ENCODE data around the gene CDSN.

The CDSN gene

DNA sequence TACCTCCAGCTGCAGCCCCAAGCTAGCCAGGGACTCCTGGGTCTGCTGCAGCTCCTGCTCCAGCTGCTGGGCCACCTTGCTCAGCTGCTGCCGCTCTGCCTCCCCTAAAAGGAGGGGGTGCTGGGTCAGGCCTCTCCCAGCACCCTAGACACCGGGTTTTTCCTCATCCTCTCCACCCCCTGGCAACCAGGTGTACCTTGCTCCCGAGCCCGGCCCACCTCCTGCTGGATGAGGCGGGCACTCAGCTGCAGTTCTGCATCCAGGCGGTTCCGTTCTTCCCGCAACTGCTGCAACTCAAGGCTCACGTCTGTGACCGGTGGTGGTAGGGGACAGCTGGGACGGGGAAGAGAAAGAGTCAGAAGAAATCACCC is 24.7 kb upstream of the CDSN start:
- DNase-seq = no peak

DNA sequence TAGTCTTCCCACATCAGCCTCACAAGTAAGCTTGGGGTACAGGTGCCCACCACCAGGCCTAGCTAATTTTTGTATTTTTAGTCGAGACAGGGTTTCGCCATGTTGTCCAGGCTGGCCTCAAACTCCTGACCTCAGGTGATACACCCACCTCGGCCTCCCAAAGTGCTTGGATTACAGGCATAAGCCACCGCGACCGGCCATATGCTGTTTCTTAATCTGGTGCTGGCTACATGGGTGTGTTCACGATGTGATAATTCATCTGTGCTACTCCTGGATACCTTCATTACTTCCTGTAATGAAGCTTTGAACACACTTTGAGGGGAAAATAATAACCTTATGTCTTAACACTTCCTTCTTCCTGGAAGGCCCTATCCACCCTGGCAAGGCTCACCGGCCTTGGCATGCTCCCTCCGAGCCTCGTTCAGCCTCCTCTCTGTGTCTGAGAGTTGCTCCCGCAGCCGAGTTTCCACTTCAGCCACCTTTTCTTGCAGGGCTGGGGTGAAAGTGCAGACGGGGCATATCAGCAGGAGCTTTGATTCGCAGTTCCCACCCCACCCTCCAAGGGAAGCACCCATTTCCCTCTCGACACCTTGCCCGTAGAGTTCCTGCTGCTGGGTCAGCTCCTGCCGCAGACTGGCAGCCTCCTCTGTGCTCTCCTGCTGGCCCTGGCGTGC is 24.2 kb upstream of the CDSN start:
- DNase-seq = no peak

DNA sequence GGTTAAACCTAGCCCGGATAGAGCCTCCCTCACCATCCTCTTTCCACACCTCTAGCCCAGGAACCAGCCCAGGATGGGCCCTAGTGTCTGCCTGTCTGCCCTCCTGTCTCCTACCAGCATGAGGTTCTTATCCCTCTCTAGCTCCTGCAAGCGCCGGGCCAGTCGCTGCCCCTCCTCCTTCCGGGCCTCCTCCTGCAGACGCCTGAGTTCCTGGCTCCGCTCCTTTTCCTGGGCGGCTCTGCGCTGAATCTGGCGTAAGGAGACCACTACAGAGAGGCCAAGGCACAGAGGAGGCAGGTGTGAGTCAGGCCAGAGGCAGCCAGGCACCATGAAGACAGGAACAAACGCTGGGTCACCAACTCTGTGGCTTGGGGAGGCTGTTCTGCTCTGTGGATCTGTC is 22.9 kb upstream of the CDSN start:
- DNase-seq = no peak

DNA sequence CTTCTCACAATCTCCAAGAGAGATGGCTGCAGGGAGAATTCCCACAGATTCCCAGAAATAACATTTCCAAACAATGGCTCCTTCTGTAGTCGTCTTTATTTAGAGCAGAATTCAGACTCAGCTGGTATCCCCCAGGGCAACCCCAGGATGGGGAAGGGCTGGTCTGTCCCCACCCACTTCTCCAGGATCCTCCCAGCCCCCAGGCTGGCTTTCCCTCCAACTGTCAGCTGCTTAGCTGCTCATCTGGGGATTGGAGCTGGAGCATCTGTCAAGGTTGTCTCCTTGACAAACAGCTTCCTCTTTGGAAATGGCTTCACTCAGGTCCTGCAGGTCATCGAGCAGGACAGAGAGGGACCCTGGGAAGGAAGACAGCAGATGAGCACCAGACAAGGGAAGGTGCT is 22.1 kb upstream of the CDSN start:
- DNase-seq = no peak

DNA sequence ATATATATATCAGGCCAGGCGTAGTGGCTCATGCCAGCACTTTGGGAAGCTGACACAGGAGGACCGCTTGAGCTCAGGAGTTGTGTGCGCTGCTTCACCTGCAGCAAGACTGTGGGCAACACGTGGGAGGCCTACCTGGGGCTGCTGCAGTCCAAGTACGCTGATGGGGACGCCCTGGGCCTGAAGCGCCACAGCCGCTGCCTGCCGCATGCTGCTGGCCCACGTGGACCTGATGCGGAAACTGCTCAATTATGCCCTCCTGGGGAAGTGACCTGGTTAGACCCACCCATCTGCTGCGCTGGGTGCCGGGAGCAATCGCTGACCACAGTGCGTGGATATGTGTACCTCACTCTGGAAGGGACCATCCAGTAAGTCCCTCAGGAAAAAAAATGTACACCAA is 20.4 kb upstream of the CDSN start:
- no peak for DNase-seq

DNA sequence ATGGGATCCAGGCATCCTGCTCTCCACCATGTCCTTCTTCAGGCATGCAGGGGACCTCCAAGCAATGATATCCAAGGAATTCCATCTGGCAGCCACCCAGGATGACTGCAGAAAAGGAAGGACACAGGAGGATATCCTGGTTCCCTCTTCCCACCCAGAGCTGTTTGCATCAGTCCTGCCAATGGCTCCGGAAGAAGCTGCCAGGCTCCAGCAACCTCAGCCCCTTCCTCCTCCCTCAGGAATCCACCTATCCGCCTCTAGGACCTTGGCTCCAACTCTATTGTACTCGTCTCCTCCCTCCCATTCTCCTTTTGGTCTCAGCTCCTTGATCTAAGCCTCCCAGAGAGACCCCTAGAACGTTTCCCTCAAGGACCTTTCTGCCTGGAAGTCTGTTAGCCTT is 19.4 kb upstream of the CDSN start:
- DNase-seq = no peak

DNA sequence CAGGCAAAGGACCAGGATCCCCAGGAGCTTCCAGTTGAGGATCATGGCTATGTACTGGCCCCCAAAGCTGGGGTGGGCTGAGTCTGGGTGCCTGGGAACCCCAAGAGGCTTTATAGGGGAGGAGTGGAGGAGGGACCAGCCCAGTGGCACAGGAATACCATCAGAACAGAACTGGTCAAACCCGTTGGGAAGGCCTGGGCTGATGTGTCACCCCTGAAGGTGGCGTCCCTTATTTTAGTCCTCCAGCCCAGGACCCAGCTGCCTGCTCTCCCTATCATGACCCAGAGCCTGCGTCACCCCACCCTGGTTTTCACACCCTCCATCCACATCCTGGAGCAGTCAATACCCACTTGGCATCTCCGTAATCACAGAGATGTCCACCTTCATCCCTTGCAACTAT is 18.7 kb upstream of the CDSN start, which contains the start of gene PSORS1C2:
PSORS1C2 (minus strand) TSS at position 85 of the 400 bp plus-strand sequence; CDS start at position 45, 40 bp downstream.
- DNase-seq = no peak

DNA sequence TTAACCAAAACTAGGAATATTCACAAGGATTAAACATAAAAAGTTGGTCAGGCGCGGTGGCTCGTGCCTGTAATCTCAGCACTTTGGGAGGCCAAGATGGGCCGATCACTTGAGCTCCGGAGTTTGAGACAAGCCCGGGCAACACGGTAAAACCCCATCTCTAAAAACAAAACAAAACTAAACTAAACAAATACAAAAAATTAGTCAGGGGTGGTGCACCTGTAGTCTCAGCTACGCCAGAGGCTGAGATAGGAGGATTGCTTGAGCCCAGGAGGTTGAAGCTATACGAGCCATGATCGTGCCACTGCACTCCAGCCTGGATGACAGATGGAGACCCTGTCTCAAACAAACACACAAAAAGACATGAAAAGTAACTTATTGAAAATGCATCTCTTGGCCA is 15.5 kb upstream of the CDSN start:
- DNase-seq = no peak

DNA sequence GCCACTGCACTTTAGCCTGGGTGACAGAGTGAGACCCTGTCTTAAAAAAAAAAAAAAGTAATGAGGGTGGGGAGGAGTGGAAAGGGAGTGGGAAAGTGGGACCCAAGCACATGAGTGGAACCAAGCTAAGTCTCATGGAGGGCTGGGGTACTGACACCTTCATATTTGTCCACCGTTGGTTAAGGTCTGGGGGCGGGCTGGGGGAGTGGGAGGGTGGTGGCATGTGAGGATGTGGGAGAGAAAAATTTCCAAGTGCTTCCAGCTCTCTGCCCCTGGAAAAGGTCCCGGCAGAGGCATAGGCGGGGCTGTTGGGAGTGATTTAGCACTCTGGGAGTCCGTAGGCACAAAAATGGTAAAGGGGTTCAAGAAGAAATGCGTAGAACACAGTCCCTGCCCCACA is 12.6 kb upstream of the CDSN start:
- DNase-seq = no peak

DNA sequence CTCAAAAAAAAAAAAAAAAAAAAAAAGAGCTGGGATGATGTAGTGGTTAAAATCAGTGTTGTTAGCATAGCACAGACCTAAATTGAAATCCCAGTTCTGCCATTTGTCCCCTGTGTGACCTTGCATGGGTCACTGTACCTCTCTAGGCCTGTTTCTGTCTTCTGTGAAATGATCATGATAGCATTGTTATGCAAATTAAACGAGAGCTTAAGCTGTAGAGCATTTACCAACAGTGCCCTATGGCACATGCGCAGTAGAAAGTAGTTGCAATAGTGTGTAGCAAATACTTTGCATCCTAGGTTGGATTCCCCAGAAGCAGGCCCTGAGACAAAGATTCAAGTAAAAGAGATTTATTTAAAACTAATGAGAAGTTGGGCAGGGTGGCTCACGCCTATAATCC is 11.3 kb upstream of the CDSN start:
- no peak for DNase-seq

DNA sequence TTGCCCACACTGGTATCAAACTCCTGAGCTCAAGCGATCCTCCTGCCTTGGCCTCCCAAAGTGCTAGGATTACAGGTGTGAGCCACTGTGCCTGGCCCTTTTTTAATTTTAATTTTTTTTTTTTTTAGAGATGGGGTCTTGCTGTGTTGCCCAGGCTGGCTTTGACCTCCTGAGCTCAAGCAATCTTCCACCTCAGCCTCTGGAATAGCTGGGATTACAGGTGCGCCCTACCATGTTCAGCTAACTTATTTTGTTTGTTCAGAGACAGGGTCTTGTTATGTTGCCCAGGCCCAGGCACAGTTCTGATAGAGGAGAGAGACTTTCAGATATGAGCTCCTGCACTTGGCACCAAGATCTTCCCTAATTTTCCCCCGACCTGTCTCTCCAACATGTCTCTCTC is 10.5 kb upstream of the CDSN start:
- DNase-seq = no peak

DNA sequence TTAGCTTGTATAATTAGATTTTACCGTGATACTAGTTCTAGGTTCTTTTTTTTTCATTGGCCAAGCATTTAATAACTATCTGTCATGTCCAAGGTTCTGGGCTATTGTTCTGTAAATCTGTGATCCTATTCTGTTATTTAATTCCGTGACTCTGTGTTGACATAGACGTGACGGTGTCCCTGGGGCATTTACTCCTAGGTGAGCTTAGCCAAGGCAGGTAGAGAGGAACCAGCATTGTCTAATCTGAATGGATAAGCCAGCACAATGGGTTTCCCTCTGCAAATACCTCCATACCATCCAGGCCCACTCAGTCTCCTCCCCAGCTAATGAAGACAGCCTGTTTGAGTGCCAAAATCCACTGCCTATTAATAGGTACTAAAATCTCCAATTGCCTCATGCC is 8.9 kb upstream of the CDSN start:
- DNase-seq = no peak

DNA sequence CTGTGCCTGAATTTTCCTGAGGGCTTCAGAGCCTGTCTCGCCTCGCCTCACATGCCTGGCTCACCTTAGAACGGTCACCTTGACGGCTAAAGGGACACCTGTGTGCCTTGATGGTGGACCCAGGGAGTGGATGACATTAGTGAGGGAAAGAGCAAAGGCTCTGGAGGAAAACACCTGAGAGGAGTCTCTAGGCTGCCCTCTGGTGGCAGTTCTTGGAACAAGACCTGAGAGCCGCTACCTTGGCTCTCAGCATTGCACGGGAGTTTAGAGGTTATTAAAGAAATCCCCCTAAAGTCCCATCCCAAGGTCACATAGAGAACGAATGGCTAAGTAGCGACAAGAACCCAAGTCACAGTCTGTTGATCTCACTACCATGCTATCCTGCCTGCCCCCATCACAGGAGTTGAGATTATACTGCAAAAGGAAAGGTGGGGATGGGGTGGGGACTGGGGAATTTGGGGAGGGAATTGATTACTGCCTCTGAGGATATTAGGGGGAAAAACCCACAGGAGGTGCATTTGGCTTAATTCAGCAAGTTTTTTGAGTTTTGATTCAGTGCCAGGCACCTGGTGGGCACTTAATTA is 7.9 kb upstream of the CDSN start:
- DNase-seq = no peak

DNA sequence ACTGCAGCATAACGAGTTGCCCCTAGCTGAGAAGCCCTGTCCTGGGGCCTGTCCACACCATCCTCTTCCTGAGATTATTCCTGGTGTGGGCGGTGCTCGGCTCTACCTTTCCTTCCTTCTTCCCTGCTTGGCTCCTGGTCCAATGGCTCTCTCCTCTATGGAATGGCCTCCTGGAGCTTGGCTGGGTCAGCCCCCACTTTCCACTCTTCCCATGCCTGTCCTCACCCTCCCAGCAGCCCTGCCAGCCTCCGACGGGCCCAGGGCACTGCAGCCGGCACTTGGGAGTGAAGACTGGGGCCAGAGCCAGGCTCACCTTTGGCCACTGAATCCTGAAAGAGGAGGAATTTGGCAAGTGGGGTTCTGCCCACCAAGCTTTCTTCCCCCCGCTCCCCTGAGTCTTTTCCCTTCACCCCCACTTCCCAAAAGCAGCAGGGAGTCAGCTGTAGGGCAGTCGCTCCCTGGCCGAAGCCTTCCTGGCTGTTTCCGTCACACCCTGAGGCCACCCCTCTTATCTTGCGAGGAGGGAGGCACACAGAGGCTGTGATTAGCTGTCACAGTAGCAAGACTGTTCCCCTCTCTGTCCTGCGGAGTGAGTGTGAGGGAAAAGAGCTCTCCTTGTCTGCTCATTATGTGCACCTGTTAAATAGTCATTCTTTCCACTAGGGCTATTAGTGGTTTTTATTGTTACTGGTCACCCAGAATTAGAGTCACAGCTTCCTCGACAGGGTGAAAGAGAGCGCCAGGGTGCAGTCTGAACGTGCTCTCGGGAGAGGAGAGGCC is 6.3 kb upstream of the CDSN start:
- no peak for DNase-seq

DNA sequence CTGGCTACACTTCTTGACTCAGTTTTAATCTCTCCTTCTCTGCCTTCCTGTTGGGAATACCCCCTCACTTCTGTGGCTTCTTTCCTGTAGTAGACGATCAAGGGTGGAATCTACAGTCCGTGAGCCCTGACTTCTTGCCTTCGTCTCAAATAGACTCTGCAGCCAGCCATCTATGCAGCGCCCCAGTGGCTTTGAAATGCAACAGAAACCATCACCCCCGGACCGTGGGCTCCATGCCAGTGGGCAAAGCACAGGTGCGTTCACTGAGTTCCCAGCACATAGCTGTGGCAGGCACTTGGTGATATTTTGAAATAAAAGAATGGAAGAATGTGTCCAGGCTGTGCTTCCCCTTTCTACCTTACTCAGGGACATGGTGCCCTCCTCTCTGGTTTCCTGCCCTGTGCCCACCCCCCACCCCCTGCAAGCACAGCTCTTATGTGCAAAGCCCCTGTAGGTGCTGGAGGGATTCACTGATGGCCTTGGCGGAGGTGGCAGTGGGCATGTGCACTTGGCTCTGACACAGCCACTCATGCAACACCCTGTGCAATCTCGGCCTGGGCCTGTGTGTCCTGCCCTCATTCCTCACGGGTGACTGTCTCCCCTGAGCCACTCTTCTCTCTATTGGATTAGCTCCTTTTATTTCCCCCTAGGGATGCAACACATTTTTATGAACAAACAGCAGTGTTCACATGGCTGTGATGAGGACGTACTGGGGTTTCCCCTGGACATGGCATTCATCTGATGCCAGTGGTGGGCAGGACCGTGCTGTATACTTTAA is 5.5 kb upstream of the CDSN start:
- DNase-seq = no peak

DNA sequence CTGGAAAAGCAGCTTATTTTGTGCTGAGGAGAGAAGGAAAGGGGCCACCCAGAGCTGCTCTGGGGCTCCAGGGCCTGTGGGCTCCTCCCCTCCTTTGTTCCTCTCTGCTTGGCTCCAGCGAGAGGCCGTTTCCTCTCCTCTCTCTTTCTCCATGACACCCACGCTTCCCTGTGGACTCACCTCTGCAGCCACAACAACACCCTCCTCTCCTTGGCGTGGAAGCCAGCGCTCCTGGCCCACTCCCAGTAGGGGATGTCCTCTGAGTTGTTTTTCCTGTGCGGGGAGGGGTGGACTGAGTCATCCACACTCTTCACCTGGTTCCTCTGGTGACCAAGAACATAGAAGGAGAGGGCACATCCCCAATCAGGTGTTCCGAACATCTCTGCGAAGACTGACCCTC is 4.9 kb upstream of the CDSN start:
- DNase-seq = no peak

DNA sequence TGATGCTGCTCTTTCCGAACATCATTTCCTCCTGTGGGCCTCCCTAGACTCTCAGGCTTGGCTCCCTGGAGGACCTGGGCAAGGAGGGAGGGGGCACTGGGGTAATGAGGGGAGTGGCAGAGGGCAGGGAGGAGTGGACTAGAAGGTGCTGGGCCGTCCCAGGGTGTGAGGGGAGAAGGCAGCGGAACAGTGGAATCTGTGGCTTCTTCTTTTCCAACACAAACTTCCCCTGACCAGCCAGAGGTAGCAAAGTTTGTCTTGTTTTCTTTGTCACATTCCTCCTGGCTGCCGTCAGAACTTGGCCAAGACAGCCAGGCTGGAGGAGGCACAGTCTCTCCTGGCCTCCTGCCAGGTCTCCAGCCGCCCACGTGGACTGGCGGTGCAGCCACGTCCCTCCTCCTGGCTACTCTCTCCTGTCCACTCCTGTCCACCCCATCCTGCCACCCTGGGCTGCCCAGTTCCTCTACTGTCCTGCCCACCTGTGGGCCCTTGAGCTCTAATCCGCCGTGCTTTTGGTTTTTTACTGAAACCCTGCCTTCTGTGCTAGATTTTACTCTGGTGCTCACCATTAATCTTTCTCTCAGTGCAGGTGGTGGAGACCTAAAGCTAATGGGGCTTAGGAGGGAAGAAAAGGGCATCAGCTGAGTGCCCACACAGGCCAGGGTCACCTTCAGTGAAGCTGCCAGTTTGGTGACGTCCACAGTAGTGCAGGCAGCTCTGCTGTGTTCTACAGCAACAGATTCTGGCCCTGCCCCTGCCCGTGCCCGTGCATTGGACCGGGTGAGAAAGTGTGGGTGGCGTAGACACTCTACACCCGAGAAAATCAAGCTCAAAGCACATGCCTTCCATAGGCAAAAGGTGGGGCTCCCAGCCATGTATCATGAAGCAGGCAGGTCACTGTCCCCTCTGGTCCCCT is 2.8 kb upstream of the CDSN start:
- DNase-seq = no peak

DNA sequence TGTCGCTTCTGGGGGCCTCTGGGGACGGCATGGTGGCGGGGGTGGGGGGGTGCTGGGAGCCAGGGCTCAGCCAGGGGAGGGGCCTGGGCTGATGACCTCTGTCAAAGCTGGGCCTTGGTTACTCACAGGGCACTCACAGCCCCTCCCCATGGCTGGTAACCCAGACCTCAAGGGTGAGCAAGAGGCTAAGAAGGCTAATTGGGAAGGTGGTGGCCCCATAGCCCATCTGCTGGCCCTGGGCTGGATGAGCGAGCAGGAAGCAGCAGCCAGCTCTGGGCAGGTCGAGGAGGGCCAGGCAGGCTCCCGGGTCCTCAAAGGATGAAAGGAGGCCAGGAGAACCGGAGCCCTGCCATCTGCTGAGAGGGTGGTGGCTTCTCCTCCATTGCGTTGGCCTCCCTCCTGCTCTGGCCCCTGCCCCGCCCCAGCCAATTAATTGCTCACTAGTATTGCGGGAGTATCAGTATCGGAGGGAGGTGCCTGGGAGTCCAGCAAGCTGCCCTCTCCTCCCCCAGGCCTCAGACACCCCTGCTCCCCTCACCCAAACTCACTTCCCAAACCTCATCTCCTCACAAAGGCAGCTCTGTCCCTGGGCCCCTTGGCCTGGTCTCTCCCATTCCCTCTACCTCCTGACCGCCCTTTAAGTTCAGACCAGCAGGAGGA is 1.0 kb upstream of the CDSN start:
- no peak for DNase-seq

DNA sequence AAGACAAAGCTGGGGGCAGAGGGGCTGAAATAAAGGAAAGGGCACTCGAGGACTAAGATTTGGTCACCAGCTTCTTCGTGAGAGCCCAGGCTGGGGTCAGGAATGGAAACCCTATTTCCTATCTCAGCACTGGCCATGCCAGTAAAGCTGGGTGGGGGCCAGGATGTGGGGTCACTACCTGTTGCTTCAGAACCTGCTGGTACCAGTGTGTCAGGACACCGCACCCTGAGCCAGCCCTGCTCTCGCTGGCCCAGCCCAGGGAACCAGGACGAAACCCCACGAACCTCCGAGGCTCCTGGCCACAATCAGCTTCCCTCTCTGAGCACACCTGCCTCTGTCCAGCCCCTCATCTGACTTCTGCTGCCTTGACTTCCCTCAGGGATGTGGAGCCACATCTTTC is 2.1 kb downstream of the CDSN start:
- no peak for DNase-seq

DNA sequence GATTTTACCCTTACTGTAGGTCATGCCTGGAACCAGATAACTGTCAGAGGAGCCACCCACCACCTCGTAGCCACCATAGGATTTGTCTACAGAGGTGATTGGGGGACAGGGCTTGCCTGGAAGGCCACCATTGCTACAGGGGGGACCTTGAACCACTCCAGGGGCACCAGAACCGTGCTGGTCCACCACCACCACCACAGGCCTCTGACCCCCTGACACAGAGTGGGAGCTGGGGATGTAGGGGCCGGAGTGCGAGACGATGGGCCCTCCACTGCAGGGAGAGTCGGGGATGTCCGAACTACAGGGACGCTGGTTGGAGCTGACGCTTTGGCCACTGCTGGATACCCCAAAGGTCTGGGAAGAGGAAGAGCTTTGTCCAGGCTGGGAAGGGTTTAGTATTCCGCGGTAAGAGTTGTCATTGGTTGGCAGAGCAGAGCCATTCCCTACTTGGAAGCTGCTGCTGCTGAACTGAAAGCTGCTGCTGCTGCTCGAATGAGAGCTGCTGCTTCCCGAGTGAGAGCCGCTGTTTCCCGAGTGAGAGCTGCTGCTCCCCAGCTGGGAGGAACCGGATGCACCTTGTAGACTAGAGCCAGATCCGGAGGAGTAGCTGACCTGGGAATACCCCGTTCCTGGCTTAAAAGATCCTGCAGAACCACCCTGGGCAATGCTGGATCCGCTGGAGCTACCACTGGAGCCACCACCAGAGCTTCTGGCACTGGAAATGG is 3.4 kb downstream of the CDSN start:
- no peak for DNase-seq

DNA sequence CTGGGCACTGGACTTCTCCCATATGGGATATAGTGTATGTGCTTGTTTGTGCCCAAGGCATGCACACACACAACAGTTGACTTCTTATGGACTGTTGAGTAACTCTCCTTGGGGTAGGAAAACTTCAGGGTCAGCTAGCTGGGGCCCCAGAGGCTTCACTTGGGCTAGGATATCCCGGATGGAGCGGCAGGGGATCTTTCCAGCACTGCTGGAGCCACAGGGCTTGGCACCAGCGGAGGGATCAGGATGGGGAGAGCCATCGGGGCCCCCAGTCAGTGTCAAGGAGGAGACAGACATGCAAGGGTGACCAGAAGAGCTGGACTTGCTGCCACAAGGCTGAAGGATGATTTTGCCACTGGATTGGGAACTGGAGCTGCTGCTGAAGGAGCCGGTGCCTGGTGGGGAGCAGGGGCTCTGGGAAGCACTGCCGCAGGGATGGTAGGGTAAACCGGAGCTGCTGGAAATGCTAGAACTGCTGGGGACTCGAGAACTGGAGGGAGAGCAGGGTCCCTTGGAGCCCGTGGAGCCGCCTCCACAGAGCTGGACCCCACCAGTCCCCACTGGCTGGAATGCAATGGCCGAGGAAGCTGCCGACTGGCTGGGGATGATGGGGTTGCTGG is 4.2 kb downstream of the CDSN start:
- DNase-seq = no peak

All from NCI-H526 treated with DMSO at 0.1 percent for 48 hours (cell line).